Measurements from ENCODE around the gene GSTCD.
"Not testable (repeated sequence)": the region's sequence is repeated elsewhere in the genome, so short reads cannot be mapped to it uniquely, and the experiment has no call there.

The GSTCD gene

DNA sequence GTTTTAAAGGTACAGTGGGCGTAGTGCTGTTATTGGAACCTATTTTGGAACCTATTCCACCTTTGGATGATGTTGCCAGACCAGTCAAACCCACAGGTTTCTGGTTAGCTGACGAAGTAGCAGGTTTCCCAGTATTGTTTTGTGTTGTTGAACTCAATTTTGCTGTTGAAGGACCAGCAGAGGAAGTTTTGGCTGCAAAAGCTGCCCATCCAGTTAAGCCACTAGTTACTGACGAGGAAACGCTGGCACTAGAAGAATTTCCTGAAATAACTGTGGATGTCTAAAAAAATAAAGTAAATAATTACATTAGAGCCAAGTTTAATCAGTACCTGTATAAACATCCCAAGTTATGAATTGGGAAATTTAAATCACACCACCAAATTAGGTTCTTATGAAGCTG lies 25.5 kb upstream of the GSTCD start:
- H3K4me1 ChIP-seq, result no peaks in the 10 kb centered on the region
- H3K4me2 ChIP-seq, result no peak overlapping the region
- H3K9ac ChIP-seq, result no peak overlapping the region
- peaks cover 33% of the 10 kb centered on the region for H3K36me3 ChIP-seq
- no peak overlapping the region for H3K4me3 ChIP-seq
- H3K9me3 ChIP-seq, result no peaks in the 10 kb centered on the region
- no peak overlapping the region for H3K27ac ChIP-seq
- no peak for TF ChIP-seq Cebpa-rat (IDR thresholded peaks at IDR 0.05)
- H3K27me3 ChIP-seq, result no peaks in the 10 kb centered on the region
- no peaks in the 10 kb centered on the region for H4K20me1 ChIP-seq

DNA sequence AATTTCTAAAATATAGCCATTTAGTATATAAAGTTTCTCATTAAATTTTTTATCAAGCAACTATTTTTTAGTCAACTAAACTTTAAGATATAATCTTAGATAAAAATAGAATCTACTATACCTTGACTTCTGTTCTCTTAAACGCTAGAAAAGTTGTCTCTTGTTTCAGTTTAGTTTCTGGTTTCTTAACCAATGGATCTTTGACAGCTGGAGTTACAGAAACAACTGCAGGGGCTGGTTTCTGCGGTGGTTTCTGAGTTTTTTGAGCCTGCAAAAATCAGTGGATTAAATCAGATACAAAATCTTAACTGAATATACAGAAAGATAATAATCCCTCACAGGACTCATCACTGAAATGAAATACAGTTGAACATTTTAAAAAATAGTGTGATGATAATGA lies 22.0 kb upstream of the GSTCD start:
- H4K20me1 ChIP-seq, result no peaks in the 10 kb centered on the region
- H3K36me3 ChIP-seq, result peaks cover 59% of the 10 kb centered on the region
- H3K27ac ChIP-seq, result no peak overlapping the region
- H3K4me3 ChIP-seq, result no peak overlapping the region
- H3K4me1 ChIP-seq, result no peaks in the 10 kb centered on the region
- TF ChIP-seq Cebpa-rat (IDR thresholded peaks at IDR 0.05), result no peak
- no peaks in the 10 kb centered on the region for H3K9me3 ChIP-seq
- H3K27me3 ChIP-seq, result no peaks in the 10 kb centered on the region
- H3K4me2 ChIP-seq, result no peak overlapping the region
- no peak overlapping the region for H3K9ac ChIP-seq

- not testable (repeated sequence) for H3K4me1 ChIP-seq, H3K4me2 ChIP-seq, H3K27ac ChIP-seq, H3K4me3 ChIP-seq, H3K9me3 ChIP-seq, H3K27me3 ChIP-seq, H4K20me1 ChIP-seq, H3K9ac ChIP-seq
- peaks cover 73% of the 10 kb centered on the region for H3K36me3 ChIP-seq
Observed at GRCh38 chr4:105694812-105695211, 13.8 kb upstream of the GSTCD start.

- H3K4me3 ChIP-seq, H3K27ac ChIP-seq, H3K4me1 ChIP-seq, H3K9me3 ChIP-seq, H3K27me3 ChIP-seq, H3K4me2 ChIP-seq, H3K9ac ChIP-seq: not testable (repeated sequence)
- Histone ChIP-seq H3K36me3 (peaks cover 67% of the 10 kb centered on the region), H4K20me1 (peaks cover 19% of the 10 kb centered on the region; the same call in 1 of the 2 replicates)
Observed at GRCh38 chr4:105695832-105696231, 12.8 kb upstream of the GSTCD start.

DNA sequence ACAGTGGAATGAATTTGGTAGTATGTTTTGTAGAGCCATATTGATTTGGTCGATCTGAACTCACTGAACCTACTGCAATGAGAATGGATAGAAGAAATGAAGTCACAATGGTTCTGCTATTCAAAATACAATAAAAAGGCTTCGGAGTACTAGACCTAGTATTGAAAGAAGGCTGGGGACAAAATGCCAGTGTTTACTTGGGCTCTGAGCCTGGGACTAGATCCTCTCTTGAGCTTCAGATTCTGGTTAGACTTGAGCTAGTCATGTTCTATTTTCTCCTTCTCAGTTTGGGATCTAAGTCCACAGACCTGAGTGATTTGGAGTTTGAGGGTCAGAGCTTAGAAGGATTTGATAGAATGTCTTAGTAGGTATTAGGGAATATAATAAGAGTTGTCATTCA lies 10.0 kb upstream of the GSTCD start:
- no peaks in the 10 kb centered on the region for H3K9me3 ChIP-seq
- no peak overlapping the region for H3K9ac ChIP-seq
- H3K4me2 ChIP-seq, result no peak overlapping the region
- H3K27ac ChIP-seq, result no peak overlapping the region
- no peaks in the 10 kb centered on the region for H3K27me3 ChIP-seq
- TF ChIP-seq Cebpa-rat (IDR thresholded peaks at IDR 0.05), result no peak
- H3K4me3 ChIP-seq, result no peak overlapping the region
- H4K20me1 ChIP-seq, result peaks cover 45% of the 10 kb centered on the region; the same call in 1 of the 2 replicates
- H3K4me1 ChIP-seq, result no peaks in the 10 kb centered on the region
- H3K36me3 ChIP-seq, result peaks cover 48% of the 10 kb centered on the region

DNA sequence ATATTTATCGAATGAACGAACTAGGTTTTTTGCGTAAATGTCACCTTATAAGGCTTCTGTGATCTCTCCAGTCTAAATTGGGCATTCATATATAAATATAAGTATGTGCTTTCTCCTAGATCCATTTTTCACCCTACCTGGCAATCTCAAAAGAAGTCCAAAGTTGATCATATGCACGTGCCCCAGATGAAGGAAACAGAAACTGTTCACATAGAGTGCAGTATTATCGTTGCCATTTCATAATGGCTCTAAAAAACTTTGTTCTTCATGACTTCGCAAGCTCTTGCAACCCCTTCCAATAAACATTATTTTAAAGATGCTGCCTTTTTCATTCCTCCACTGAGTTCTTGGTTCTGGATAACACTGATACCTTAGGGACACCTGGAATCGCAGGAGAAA lies 803 bp upstream of the GSTCD start:
- H3K4me3 ChIP-seq, result peak overlapping the region; percentile 95
- no peaks in the 10 kb centered on the region for H3K9me3 ChIP-seq
- no peaks in the 10 kb centered on the region for H3K27me3 ChIP-seq
- H3K36me3 ChIP-seq, result peaks cover 21% of the 10 kb centered on the region
- 0 out of 2 replicates have a peak, but pooled peaks cover 21% of the 10 kb centered on the region for H4K20me1 ChIP-seq
- H3K9ac ChIP-seq, result peak overlapping the region; percentile 90
- H3K4me2 ChIP-seq, result peak overlapping the region; percentile 89
- H3K4me1 ChIP-seq, result peaks cover 26% of the 10 kb centered on the region
- no peak for TF ChIP-seq Cebpa-rat (IDR thresholded peaks at IDR 0.05)
- H3K27ac ChIP-seq, result peak overlapping the region; percentile 86

GRCh38 chr4:105709081-105709450 lies 482 bp downstream of the GSTCD start:
- peak overlapping the region; percentile 95 for H3K4me3 ChIP-seq
- peaks cover 30% of the 10 kb centered on the region for H3K4me1 ChIP-seq
- H3K9me3 ChIP-seq, result no peaks in the 10 kb centered on the region
- H4K20me1 ChIP-seq, result 0 out of 2 replicates have a peak, but pooled peaks cover 10% of the 10 kb centered on the region
- no peaks in the 10 kb centered on the region for H3K27me3 ChIP-seq
- H3K9ac ChIP-seq, result peak overlapping the region; percentile 90
- no peak for TF ChIP-seq Cebpa-rat (IDR thresholded peaks at IDR 0.05)
- H3K36me3 ChIP-seq, result peaks cover 11% of the 10 kb centered on the region; the same call in 1 of the 2 replicates
- peak overlapping the region; percentile 88 for H3K4me2 ChIP-seq
- H3K27ac ChIP-seq, result peak overlapping the region; percentile 86

- Histone ChIP-seq H3K27ac (no peak overlapping the region), H3K9ac (no peak overlapping the region), H3K4me3 (peak overlapping the region; percentile 95; the same call in 1 of the 2 replicates)
Observed at GRCh38 chr4:105710012-105710600, 1.5 kb downstream of the GSTCD start.

DNA sequence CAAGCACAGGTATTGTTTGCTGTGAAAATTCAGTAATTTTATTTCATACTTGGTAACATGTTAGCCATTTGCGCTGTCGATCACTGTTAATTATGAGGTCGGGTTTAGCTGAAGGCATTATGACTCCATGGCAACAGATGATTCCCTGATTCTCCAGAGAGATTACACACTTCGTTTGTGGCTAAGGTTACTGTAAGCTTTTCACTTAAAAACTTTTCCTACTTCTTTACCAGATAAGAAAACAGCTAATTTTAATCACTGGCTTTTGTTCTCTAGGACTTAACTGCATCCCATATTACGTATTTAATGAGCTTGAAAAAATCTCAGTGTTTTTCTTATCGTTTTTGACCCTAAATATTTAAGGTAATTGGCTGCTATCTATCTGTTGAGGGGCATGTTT lies 2.1 kb downstream of the GSTCD start:
- no peaks in the 10 kb centered on the region for H4K20me1 ChIP-seq
- H3K9ac ChIP-seq, result no peak overlapping the region
- H3K4me3 ChIP-seq, result no peak overlapping the region
- H3K4me1 ChIP-seq, result peaks cover 36% of the 10 kb centered on the region
- H3K27me3 ChIP-seq, result no peaks in the 10 kb centered on the region
- H3K36me3 ChIP-seq, result peaks cover 2% of the 10 kb centered on the region; the same call in 1 of the 2 replicates
- H3K9me3 ChIP-seq, result no peaks in the 10 kb centered on the region
- TF ChIP-seq Cebpa-rat (IDR thresholded peaks at IDR 0.05), result no peak
- H3K27ac ChIP-seq, result no peak overlapping the region
- H3K4me2 ChIP-seq, result no peak overlapping the region

More at GRCh38 chr4:105710012-105710600, 1.5 kb downstream of the GSTCD start:
- TF ChIP-seq Cebpa-rat (IDR thresholded peaks at IDR 0.05), result no peak
- peak overlapping the region; percentile 88 for H3K4me2 ChIP-seq
- H3K4me1 ChIP-seq, result peaks cover 36% of the 10 kb centered on the region
- no peaks in the 10 kb centered on the region for H3K27me3 ChIP-seq
- no peaks in the 10 kb centered on the region for H3K9me3 ChIP-seq
- H3K36me3 ChIP-seq, result peaks cover 6% of the 10 kb centered on the region; the same call in 1 of the 2 replicates
- 0 out of 2 replicates have a peak, but pooled peaks cover under 1% of the 10 kb centered on the region for H4K20me1 ChIP-seq

- Histone ChIP-seq H3K4me1 (peaks cover 27% of the 10 kb centered on the region), H3K4me3 (no peak overlapping the region), H3K27ac (no peak overlapping the region), H3K4me2 (no peak overlapping the region), H3K9me3 (no peaks in the 10 kb centered on the region), H4K20me1 (peaks cover 6% of the 10 kb centered on the region; the same call in 1 of the 2 replicates), H3K27me3 (no peaks in the 10 kb centered on the region), H3K36me3 (0 out of 2 replicates have a peak, but pooled peaks cover 2% of the 10 kb centered on the region), H3K9ac (no peak overlapping the region)
- TF ChIP-seq Cebpa-rat (IDR thresholded peaks at IDR 0.05), result no peak
Observed at GRCh38 chr4:105712766-105713165, 4.2 kb downstream of the GSTCD start.

Measured in BLaER1 (cell line).